MM.1S (cell line): ENCODE results near the gene ADAMTS4.
A peak's percentile ranks its signal among the peaks of the same experiment; 100 is the strongest.

Experiments used
- DNase-seq: peaks from one replicate; pipeline ENCODE4 v3.0.0-alpha.2; 2015
- H2AFZ ChIP-seq: fragments of 300-600 bp; sonication (generic); 2 replicates; pipeline ENCODE4 v1.6.0; 2016; ENCODE audit warnings: antibody characterized with exemption, low read length
- H3F3A ChIP-seq: fragments of 300-600 bp; sonication (generic); 2 replicates; pipeline ENCODE4 v1.6.1; 2016; ENCODE audit warnings: mild to moderate bottlenecking, antibody characterized with exemption, low read length, moderate library complexity, mixed read lengths; ENCODE audit not compliant: insufficient read depth
- H3K27ac ChIP-seq: fragments of 300-600 bp; sonication (generic); 2 replicates; pipeline ENCODE4 v1.5.1; 2016; ENCODE audit warnings: mild to moderate bottlenecking, low read length
- H3K27me3 ChIP-seq: fragments of 300-600 bp; sonication (generic); replicated peaks from 2 replicates; pipeline ENCODE4 v1.6.0; 2016; ENCODE audit warnings: low read length; ENCODE audit not compliant: insufficient read depth
- H3K36me3 ChIP-seq: fragments of 300-600 bp; sonication (generic); replicated peaks from 2 replicates; pipeline ENCODE4 v1.6.1; 2016; ENCODE audit warnings: mild to moderate bottlenecking, low read length, mixed read lengths; ENCODE audit not compliant: insufficient read depth
- H3K4me1 ChIP-seq: fragments of 300-600 bp; sonication (generic); 2 replicates; pipeline ENCODE4 v1.6.1; 2016; ENCODE audit warnings: low read length, mixed read lengths
- H3K4me2 ChIP-seq: fragments of 300-600 bp; sonication (generic); 2 replicates; pipeline ENCODE4 v1.6.0; 2016; ENCODE audit warnings: low read depth, low read length
- H3K4me3 ChIP-seq: fragments of 300-600 bp; sonication (generic); 2 replicates; pipeline ENCODE4 v1.5.1; 2016; ENCODE audit warnings: low read length, mixed read lengths
- H3K79me2 ChIP-seq: fragments of 300-600 bp; sonication (generic); 2 replicates; pipeline ENCODE4 v1.6.1; 2016; ENCODE audit warnings: mixed run types, low read length, mixed read lengths
- H3K9ac ChIP-seq: fragments of 300-600 bp; sonication (generic); 2 replicates; pipeline ENCODE4 v1.6.1; 2016; ENCODE audit warnings: low read length, mixed read lengths
- H3K9me2 ChIP-seq: fragments of 300-600 bp; sonication (generic); replicated peaks from 2 replicates; pipeline ENCODE4 v1.6.1; 2016; ENCODE audit warnings: mild to moderate bottlenecking, low read length, mixed read lengths; ENCODE audit not compliant: insufficient read depth
- H3K9me3 ChIP-seq: fragments of 300-600 bp; sonication (generic); replicated peaks from 2 replicates; pipeline ENCODE4 v1.6.1; 2016; ENCODE audit warnings: mild to moderate bottlenecking, low read length, mixed read lengths; ENCODE audit not compliant: insufficient read depth
- H4K20me1 ChIP-seq: fragments of 300-600 bp; sonication (generic); 2 replicates; pipeline ENCODE4 v1.6.1; 2016; ENCODE audit warnings: mild to moderate bottlenecking, low read length, moderate library complexity, mixed read lengths; ENCODE audit not compliant: insufficient read depth
- EZH2 ChIP-seq: fragments of 300-600 bp; sonication (generic); optimal IDR thresholded peaks from 2 replicates; pipeline ENCODE3; 2017; ENCODE audit warnings: low read depth, mild to moderate bottlenecking, antibody characterized with exemption, low read length, mixed read lengths
- EZH2phosphoT487 ChIP-seq: fragments of 300-600 bp; sonication (generic); IDR thresholded peaks from 2 replicates; pipeline ENCODE4 v1.6.1; 2018; ENCODE audit warnings: antibody characterized with exemption, low read length
- TF ChIP-seq, protein P1 (sequence below): fragments of 300-600 bp; sonication (generic); IDR thresholded peaks from 2 replicates; pipeline ENCODE4 v1.5.1; 2016; ENCODE audit warnings: antibody characterized with exemption, low read length, mixed read lengths

Gene ADAMTS4

DNA sequence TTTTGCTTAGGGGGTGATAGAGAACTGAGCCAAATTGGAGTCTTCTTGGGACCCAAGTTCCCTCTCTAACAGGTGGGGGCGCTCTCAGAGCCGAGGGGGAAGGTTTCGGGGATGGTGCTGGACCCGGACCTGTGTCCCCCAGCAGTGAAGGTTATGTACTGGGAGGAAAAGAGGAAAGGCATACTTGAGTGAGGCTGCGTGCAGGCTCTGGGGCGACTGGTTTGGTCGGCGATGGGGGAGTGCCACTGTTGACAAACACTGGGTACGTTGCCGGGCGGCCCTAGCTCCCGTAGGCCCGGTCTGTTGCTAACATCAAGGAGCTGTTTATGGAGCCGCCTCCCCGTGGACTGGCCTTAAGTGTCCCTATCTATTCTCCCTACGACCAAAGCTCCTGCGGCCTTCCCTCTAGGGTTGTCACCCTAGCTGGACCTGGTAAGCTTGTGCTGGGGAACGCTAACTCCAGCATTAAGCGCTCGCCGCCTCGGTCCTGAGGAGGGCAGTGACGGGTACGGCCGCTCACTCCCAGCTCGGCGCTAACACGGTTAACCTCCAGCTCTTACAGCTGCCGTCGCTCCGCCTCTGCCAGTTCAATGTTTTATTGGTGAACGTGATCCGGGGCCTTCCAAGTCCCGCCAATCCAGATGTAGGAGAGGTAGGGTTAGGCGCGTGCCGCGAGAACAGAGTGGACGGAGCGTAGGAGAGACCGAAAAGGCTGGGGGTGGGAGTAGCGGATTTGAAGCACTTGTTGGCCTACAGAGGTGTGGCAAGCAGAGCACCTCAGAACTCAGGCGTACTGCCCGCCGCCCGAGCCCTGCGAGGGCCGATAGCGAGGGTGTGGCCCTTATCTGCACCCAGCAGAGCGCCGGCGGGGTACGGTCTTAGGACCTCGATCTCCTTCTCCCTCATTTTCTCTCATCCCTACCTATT is 32.8 kb downstream of the ADAMTS4 start, which contains the start of gene PPOX:
PPOX (plus strand) TSS at position 685 of the 927 bp plus-strand sequence. CDS start 422 bp downstream, outside the sequence.
- Histone ChIP-seq H3F3A (peaks cover 26% of the 10 kb centered on the region), H3K9me3 (no peaks in the 10 kb centered on the region), H3K4me1 (peaks cover 9% of the 10 kb centered on the region), H3K79me2 (peaks cover 11% of the 10 kb centered on the region), H3K27me3 (no peaks in the 10 kb centered on the region), H3K4me2 (peak within 1 kb of the TSS; percentile 93), H2AFZ (peak within 1 kb of the TSS; percentile 66), H3K9ac (peak within 1 kb of the TSS; percentile 81), H3K36me3 (0 out of 2 replicates have a peak, but pooled peaks cover 6% of the 10 kb centered on the region), H3K4me3 (peak within 1 kb of the TSS; percentile 82), H3K27ac (peak within 1 kb of the TSS; percentile 72), H4K20me1 (no peaks in the 10 kb centered on the region), H3K9me2 (no peaks in the 10 kb centered on the region)
- no peak for TF ChIP-seq EZH2phosphoT487
- TF ChIP-seq, protein P1, sequence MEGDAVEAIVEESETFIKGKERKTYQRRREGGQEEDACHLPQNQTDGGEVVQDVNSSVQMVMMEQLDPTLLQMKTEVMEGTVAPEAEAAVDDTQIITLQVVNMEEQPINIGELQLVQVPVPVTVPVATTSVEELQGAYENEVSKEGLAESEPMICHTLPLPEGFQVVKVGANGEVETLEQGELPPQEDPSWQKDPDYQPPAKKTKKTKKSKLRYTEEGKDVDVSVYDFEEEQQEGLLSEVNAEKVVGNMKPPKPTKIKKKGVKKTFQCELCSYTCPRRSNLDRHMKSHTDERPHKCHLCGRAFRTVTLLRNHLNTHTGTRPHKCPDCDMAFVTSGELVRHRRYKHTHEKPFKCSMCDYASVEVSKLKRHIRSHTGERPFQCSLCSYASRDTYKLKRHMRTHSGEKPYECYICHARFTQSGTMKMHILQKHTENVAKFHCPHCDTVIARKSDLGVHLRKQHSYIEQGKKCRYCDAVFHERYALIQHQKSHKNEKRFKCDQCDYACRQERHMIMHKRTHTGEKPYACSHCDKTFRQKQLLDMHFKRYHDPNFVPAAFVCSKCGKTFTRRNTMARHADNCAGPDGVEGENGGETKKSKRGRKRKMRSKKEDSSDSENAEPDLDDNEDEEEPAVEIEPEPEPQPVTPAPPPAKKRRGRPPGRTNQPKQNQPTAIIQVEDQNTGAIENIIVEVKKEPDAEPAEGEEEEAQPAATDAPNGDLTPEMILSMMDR = peak; percentile 65
- DNase-seq = peak; percentile 100

DNA sequence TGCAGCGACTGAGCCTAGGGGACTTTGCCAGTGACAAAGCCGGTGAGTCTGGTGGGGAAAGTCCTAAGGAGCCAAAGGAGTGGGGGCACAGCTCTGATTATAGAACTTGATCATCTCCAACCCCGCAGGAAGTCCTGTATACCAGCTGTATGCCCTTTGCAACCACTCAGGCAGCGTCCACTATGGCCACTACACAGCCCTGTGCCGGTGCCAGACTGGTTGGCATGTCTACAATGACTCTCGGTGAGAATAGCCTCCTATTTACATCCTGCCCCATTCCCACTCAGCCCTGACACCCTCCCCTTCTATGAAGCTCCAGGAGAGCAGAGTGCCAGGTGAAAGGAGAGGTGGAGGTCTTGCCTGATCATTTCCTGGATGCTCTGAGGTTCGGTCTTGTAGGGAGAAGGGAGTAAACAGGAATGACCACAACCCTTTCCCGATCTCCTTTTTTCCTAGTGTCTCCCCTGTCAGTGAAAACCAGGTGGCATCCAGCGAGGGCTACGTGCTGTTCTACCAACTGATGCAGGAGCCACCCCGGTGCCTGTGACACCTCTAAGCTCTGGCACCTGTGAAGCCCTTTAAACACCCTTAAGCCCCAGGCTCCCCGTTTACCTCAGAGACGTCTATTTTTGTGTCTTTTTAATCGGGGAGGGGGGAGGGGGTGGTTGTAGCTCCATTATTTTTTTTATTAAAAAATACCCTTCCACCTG is 33.8 kb downstream of the ADAMTS4 start:
- peaks cover 21% of the 10 kb centered on the region for H3K79me2 ChIP-seq
- peak overlapping the region; percentile 72; the same call in 1 of the 2 replicates for H3K27ac ChIP-seq
- peaks cover 14% of the 10 kb centered on the region for H3K4me1 ChIP-seq
- H3F3A ChIP-seq = peaks cover 18% of the 10 kb centered on the region
- no peak for DNase-seq
- H2AFZ ChIP-seq = no peak overlapping the region
- no peaks in the 10 kb centered on the region for H3K27me3 ChIP-seq
- TF ChIP-seq, protein P1 = no peak
- TF ChIP-seq EZH2phosphoT487 (no peak), EZH2 (no peak)
- H4K20me1 ChIP-seq = no peaks in the 10 kb centered on the region
- H3K9me2 ChIP-seq = no peaks in the 10 kb centered on the region
- H3K36me3 ChIP-seq = no peaks in the 10 kb centered on the region
- H3K9me3 ChIP-seq = no peaks in the 10 kb centered on the region
- H3K9ac ChIP-seq = peak overlapping the region; percentile 67
- H3K4me2 ChIP-seq = peak overlapping the region; percentile 68
- peak overlapping the region; percentile 82 for H3K4me3 ChIP-seq

DNA sequence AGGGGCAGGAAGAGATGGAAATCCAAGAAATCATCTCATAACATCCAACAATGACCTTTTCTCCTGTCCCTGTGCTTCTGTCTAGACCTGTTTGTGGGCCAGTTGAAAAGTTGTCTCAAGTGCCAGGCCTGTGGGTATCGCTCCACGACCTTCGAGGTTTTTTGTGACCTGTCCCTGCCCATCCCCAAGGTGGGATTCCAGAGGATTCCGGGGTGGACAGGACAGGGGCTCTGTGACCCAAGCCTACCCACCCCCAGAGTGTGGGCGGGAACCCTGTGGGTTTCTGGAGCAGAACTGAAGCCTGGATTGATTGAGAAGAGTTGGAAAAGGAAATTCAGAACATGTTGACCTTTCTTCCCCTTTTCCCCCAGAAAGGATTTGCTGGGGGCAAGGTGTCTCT is 35.1 kb downstream of the ADAMTS4 start:
- no peak overlapping the region for H3K4me2 ChIP-seq
- no peak overlapping the region for H3K9ac ChIP-seq
- peaks cover 27% of the 10 kb centered on the region for H3K79me2 ChIP-seq
- peaks cover 14% of the 10 kb centered on the region for H3F3A ChIP-seq
- DNase-seq = no peak
- TF ChIP-seq EZH2 (no peak), EZH2phosphoT487 (no peak)
- TF ChIP-seq, protein P1 = no peak
- H3K36me3 ChIP-seq = no peaks in the 10 kb centered on the region
- peaks cover 19% of the 10 kb centered on the region for H3K4me1 ChIP-seq
- no peaks in the 10 kb centered on the region for H3K27me3 ChIP-seq
- no peak overlapping the region for H3K27ac ChIP-seq
- no peak overlapping the region for H3K4me3 ChIP-seq
- H2AFZ ChIP-seq = no peak overlapping the region
- no peaks in the 10 kb centered on the region for H3K9me3 ChIP-seq
- H3K9me2 ChIP-seq = no peaks in the 10 kb centered on the region
- no peaks in the 10 kb centered on the region for H4K20me1 ChIP-seq
